CD4-positive, alpha-beta T cell treated with Interleukin-17A for 4 hours (primary cell): ENCODE results near the gene PKDCC.

Source experiments
- DNase-seq: peaks from one replicate; pipeline ENCODE4 v3.0.0-alpha.2; 2020; ENCODE audit warnings: mixed read lengths

The PKDCC gene

GRCh38 chr2:42047488-42048298 is at the start of gene PKDCC:
PKDCC (plus strand) TSS chr2:42048021; CDS start chr2:42048200, 179 bp downstream.
- peak; percentile 58 for DNase-seq

- DNase-seq: no peak
Observed at GRCh38 chr2:41998186-41999127, 49.4 kb upstream of the PKDCC start.

- DNase-seq: no peak
Observed at GRCh38 chr2:41999128-41999480, 48.7 kb upstream of the PKDCC start.

- DNase-seq: no peak
Observed at GRCh38 chr2:41999592-42000281, 48.1 kb upstream of the PKDCC start.

GRCh38 chr2:42001711-42002201 is 46.1 kb upstream of the PKDCC start:
- no peak for DNase-seq

DNA sequence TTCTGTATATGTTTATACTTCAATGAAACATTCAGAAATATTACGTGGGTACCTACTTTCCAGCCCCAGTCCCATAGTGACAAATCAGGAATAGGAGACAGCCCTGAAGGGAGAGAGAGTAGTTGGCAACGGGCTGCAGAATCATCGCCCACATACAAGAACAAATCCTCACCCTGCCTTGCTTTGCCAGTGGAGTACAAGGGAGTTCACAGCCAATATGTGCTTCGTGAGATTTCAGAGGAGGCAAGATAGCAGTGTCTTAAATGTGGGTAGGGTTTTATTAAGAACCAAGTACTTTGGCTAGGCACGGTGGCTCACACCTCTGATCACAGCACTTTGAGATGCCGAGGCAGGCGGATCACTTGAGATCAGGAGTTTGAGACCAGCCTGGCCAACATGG is 40.3 kb upstream of the PKDCC start:
- no peak for DNase-seq

DNA sequence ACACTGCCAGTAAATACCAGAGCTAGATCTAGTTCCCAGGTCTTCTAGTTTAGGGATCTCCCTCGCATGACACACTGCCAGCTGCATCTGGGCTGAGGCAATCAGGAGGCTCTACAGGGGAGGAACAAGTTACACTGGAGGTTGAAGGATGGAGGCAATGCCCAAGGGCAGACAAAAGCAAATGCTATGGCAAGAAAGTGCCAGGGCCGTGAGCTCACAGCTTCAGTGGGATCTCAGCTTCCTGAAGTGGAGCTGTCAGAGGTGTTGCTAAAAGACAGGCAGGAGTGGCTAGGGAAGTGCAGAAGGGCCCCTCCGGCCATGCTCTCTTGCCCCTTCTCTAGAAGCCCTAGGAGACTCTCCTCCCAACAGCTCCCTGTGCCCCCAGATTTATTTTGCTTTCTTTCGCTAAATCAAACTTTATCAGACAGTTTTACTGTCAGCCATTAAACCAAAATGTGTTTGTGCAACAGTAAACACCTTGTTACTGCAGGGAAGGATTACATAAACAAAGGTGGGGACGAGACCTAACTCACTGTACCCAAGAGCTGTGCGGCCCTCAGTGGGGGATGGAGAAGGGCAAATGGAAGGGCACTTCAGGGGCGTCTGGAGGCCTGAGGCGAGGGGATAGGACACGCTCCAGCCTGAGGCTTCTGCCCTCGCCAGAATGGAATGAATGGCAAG is 39.4 kb upstream of the PKDCC start:
- DNase-seq: no peak

DNA sequence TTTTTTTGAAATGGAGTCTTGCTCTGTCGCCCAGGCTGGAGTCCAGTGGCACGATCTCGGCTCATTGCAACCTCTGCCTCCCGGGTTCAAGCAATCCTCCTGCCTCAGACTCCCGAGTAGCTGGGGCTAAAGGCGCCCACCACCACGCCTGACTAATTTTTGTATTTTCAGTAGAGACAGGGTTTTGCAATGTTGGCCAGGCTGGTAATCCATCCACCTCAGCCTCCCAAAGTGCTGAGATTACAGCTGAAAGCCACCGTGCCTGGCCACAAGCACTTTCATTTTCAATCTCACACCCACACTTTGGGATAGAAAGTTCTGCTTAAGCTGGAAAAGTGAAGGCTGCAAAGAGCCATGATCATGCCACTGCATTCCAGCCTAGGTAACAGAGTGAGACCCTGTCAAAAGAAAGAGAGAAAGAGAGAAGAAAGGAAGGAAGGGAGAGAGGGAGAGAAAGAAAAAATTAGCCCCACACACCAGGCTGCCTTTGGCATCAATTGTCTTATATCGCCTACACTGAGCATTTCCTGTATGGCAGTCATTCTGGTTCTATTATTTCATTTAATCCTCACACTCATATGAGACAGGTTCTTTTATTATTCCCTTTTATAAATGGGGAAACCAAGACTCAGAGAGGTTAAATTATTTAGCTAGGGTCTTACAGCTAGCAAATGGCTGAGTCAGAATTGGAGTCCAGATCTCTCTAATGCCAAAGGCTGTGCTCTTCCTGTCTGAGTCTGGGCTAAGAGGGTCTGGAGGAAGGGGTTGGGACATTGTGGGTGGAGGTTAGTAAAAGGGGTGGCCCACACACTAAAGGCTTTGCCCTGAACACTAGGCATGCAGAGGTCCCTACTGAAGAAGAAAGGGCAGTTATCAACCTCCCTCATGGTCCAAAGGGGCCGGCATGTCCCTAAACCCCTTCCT is 37.9 kb upstream of the PKDCC start:
- no peak for DNase-seq

DNA sequence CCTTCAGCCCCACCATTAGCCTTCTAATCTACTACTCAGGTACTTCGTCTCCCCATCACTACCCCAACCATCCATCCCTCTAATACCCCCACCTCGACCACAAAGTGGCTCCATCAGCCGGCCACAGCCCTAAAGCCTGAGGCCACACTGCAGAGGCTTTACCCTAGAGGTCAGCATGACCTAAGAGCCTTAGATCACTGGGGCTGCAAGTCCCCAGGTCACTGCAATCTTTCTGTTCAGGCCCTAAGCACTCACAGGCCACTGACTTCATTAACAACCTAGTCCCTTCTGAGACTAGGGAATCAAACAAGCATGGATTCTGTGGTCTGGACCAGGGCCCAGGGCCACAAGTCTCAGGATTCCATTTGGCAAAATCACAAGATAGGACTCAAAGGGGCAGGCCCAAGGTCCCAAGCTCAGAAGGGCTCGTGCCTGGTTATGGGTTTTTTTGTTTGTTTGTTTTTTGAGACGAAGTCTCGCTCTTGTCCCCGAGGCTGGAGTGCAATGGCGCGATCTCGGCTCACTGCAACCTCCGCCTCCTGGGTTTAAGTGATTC is 37.0 kb upstream of the PKDCC start:
- DNase-seq: no peak

- DNase-seq: no peak
Observed at GRCh38 chr2:42012137-42012536, 35.7 kb upstream of the PKDCC start.

DNA sequence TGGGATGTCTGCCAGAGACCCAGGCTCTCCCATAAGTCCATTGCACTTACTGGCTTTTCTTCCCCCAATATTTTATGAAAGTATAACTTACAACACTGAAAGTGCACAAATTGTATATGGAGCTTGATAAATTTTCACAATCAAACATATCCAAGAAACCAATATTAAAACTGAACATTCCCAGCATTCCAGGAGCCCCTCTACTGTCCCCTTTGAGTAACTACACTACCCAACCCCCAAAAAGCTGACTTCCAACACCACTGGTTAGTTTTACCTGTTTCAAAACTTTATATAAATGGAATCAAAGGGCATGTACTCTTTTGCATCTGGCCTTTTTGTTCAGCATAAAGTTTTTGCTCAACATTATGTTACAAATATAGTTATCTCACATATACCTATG is 35.2 kb upstream of the PKDCC start:
- no peak for DNase-seq

- DNase-seq: no peak
Observed at GRCh38 chr2:42013409-42013808, 34.4 kb upstream of the PKDCC start.

DNA sequence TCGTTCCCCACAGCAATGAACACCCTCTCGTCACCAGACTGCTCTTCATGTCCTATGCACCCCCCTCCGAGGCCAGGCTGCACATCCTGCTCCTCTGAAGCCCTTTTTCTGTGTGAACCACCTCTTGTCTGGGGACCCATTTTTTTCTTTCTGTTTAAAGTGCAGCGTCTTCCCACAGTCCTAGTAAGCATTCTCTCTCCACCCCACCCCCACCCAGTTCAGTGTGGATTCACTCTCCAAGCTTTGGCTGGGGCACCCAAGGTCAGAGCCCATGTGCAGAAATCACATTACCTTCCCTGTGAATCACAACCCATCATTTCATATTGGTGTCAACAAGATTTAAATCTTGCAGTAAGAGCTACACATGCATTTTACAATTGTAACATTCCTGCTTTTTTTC is 26.4 kb upstream of the PKDCC start:
- DNase-seq: no peak

DNA sequence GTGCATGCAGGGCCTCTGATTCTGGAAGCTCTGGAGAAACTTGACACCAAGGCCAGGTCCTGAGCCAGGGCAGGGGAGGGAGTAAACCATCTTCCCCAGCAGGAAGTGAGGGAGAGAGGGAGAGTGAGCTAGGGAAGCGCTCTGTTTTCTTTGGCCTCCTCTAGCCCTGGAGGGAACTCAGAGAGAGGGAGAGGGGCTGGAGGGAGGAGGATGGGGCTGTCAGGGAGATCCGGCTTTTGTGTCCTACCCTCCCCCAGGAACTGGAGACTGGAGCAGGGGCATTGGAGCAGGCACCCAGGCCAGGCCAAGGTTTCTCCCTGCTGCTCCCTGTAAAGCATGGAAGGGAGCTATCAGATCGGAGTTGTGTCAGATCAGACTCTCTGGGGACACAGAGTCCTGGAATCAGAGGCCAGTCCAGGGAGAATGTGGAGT is 22.7 kb upstream of the PKDCC start:
- DNase-seq: no peak

GRCh38 chr2:42026272-42026671 is 21.5 kb upstream of the PKDCC start:
- no peak for DNase-seq

DNA sequence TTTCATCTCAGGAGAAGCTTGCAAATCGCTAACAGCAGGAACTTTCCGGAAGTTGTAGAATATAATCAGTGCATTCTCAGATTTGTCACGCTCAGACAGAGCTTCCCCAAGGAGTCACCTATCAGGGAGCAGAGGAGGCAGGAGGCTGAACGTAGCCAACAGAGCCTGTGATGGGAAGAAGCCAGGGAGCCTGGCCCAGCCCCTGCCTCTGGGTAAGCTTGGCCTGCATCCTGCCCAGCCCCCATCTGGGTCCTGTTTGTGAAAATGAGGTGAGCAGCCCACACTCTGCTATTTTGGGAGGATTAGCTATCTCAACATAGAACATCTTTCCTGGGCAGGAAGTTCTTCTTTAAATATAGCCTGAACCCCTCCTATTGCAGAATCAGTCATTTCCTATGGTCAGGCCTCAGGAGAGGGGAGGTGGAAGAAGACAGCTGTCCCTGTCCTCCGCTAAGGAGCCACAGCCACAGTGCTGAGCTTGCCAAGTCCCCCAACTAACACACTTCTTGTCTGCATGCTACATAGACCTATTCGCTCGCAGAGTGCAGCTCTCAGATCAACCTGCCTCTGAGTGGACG is 19.2 kb upstream of the PKDCC start:
- DNase-seq: no peak

- DNase-seq: no peak
Observed at GRCh38 chr2:42029171-42029570, 18.6 kb upstream of the PKDCC start.

GRCh38 chr2:42029639-42030199 is 18.1 kb upstream of the PKDCC start:
- no peak for DNase-seq

DNA sequence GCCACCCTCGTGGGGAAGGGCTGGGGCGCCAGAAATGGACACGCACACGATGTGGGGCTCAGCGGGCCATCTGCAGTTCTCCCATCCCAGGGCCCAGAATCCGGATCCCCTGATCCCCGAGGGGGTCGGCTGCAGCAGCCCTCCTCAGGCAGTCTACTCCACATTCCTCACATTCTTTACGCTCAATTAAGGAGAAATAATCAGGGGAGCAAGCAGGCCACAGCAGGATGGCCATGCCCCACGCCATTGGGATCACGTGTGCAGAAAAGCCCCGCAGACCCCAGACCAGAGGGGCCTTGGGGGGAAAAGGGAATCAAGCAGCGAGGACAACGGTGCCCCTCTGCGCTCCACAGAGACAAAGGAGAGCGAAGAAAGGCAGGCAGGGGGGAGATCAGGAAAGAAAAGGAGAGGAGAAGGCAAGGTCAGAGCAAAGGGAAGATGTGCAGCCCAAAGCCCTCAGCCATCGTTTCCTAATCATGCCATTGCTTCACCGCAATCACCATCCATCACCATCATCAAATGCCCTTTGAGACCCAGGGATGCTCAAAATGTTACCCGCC is 17.5 kb upstream of the PKDCC start:
- no peak for DNase-seq

GRCh38 chr2:42030829-42031228 is 17.0 kb upstream of the PKDCC start:
- DNase-seq: no peak
